HepG2 (cell line): ENCODE results near the gene GADD45GIP1. TPM values are rescaled to one million over a fixed set of nuclear protein-coding genes. Genes with fewer than 3 reads are reported as not detected.

Source experiments
- EP300 ChIP-seq, 3 experiments: sonication (generic) in 1 of 3; formaldehyde crosslinking in 1 of 3; IDR thresholded peaks; 2 replicates each; pipeline versions ENCODE4 v1.5.1 to v1.6.1; 2011 to 2020; ENCODE audit warnings: low read depth in 2 of 3, low read length in 2 of 3, borderline replicate concordance in 1 of 3, improper control_type of control experiment in 1 of 3, mild to moderate bottlenecking in 1 of 3, missing genetic modification reagents in 1 of 3, moderate library complexity in 1 of 3
- FOXA3 ChIP-seq: IDR thresholded peaks from 2 replicates; pipeline ENCODE4 v1.6.1; 2016; ENCODE audit warnings: missing genetic modification reagents, missing compliant biosample characterization
- GTF2F1 ChIP-seq: fragments of 150-350 bp; IDR thresholded peaks from 2 replicates; pipeline ENCODE4 v1.6.1; 2014; ENCODE audit warnings: low read length
- MEIS2 ChIP-seq: sonication (generic); formaldehyde crosslinking; IDR thresholded peaks from 2 replicates; pipeline ENCODE4 v1.9.0; 2021; ENCODE audit warnings: mild to moderate bottlenecking, missing genetic modification reagents
- ONECUT2 ChIP-seq: sonication (generic); formaldehyde crosslinking; IDR thresholded peaks from 2 replicates; pipeline ENCODE4 v1.4.0; 2020; ENCODE audit warnings: missing genetic modification reagents
- SMYD3 ChIP-seq: sonication (generic); formaldehyde crosslinking; IDR thresholded peaks from 2 replicates; pipeline ENCODE4 v1.8.1; 2023; ENCODE audit warnings: mild to moderate bottlenecking, missing genetic modification reagents
- TCF12 ChIP-seq, 2 experiments: fragments of 450-650 bp in 1 of 2; sonication (generic) in 1 of 2; formaldehyde crosslinking in 1 of 2; IDR thresholded peaks; 2 replicates each; pipeline versions ENCODE4 v1.6.1 to v1.8.0; 2017 to 2022; ENCODE audit warnings: antibody characterized with exemption in 1 of 2, mild to moderate bottlenecking in 1 of 2, missing genetic modification reagents in 1 of 2, moderate library complexity in 1 of 2
- XRCC5 ChIP-seq: fragments of 200-400 bp; formaldehyde crosslinking; optimal IDR thresholded peaks from 2 replicates; pipeline ENCODE3; 2017; ENCODE audit warnings: mild to moderate bottlenecking, low read length
- ZNF326 ChIP-seq: sonication (generic); formaldehyde crosslinking; IDR thresholded peaks from 2 replicates; pipeline ENCODE4 v1.4.0; 2020; ENCODE audit warnings: missing genetic modification reagents, borderline replicate concordance
- ZNF451 ChIP-seq: sonication (generic); formaldehyde crosslinking; IDR thresholded peaks from 2 replicates; pipeline ENCODE4 v1.5.0; 2020; ENCODE audit warnings: mild to moderate bottlenecking, missing genetic modification reagents
- ZNF460 ChIP-seq: sonication (generic); formaldehyde crosslinking; IDR thresholded peaks from 2 replicates; pipeline ENCODE4 v1.5.1; 2020; ENCODE audit warnings: missing genetic modification reagents, mild to moderate bottlenecking, borderline replicate concordance
- polyA plus RNA-seq, 8 experiments: library from polyadenylated mRNA; depleted of rRNA in 3 of 8; stranded (reverse) in 7 of 8; unstranded in 1 of 8; fragments of >200 nt; fragmentation: Illumina TruSeq in 4 of 8; extraction: Trizol in 4 of 8; gene quantifications; 2 replicates each; pipeline versions ENCODE4 v1.2.1 to v1.2.3, GENCODE V29; 2011 to 2016; ENCODE audit warnings: low read depth in 4 of 8, missing spikeins in 1 of 8, mixed read lengths in 1 of 8; ENCODE audit not compliant: insufficient read depth in 1 of 8
- total RNA-seq, 5 experiments: library from RNA; depleted of rRNA; stranded (reverse); fragments of >200 nt; fragmentation: Illumina TruSeq; extraction: Trizol; gene quantifications; 2 replicates each; pipeline ENCODE4 v1.2.3, GENCODE V29; 2016; ENCODE audit warnings: low read depth in 1 of 5
- TF ChIP-seq, protein P1 (sequence below): IDR thresholded peaks from 2 replicates; pipeline ENCODE4 v1.6.1; 2018; ENCODE audit warnings: missing genetic modification reagents, mild to moderate bottlenecking, missing compliant biosample characterization
- TF ChIP-seq, protein P2 (sequence below): sonication (generic); formaldehyde crosslinking; IDR thresholded peaks from 2 replicates; pipeline ENCODE4 v1.4.0; 2020; ENCODE audit warnings: missing genetic modification reagents, borderline replicate concordance
- TF ChIP-seq, protein P3 (sequence below): sonication (generic); formaldehyde crosslinking; IDR thresholded peaks from 2 replicates; pipeline ENCODE4 v1.4.0; 2020; ENCODE audit warnings: missing genetic modification reagents
- TF ChIP-seq, protein P4 (sequence below): sonication (generic); formaldehyde crosslinking; IDR thresholded peaks from 2 replicates; pipeline ENCODE4 v1.5.0; 2020; ENCODE audit warnings: mild to moderate bottlenecking, missing genetic modification reagents
- TF ChIP-seq, protein P5 (sequence below): sonication (generic); formaldehyde crosslinking; conservative IDR thresholded peaks from 2 replicates; pipeline ENCODE4 v1.8.0; 2022; ENCODE audit warnings: mild to moderate bottlenecking, moderate library complexity, missing genetic modification reagents

GADD45GIP1 gene
- total and polyA plus RNA-seq, 2 of the 13 experiments (the other 11 are each of a cell fraction or from before 2014, with no cell fraction given): 24.6 to 30.7 TPM

DNA sequence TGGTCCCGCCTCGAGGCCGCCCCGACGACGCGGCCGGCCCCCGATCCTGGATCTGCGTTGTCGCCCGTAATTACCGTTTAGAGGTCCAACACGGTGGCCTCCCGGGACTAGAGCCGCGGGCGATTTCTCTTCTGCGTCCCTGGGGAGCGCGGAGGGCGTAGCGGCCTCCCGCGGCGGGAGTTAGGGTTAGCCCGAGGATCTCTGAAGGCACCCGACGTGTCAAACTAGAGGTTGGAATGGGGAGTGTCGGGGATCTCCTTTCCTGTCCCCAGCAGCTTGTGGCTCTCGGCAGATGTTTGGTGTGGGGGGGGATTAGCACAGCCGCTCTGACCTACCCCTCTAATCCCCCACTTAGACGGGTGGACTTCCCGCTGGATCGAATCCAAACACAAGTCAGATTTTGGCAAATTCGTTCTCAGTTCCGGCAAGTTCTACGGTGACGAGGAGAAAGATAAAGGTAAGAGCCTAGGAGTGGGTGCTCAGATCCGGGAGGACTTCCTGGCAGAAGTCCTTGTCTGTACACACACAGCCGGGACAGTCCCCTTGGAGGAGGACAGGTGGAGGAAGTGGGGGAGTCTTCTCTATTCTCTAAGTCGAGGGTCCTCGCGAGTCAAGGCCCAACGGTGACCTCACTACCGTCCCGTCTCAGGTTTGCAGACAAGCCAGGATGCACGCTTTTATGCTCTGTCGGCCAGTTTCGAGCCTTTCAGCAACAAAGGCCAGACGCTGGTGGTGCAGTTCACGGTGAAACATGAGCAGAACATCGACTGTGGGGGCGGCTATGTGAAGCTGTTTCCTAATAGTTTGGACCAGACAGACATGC, 18.0 kb downstream of the GADD45GIP1 start (continued):
- TF ChIP-seq EP300 (IDR thresholded peaks at IDR 0.05; ENCODE audit: low read depth in 2 of 2, low read length in 2 of 2) (no peak), EP300 (CRISPR knock-in tag; IDR thresholded peaks at IDR 0.05; ENCODE audit: borderline replicate concordance) (no peak), MEIS2 (CRISPR knock-in tag) (no peak; the same call in 1 of the 2 replicates), ZNF460 (no peak), XRCC5 (no peak), ZNF451 (no peak), TCF12 (IDR thresholded peaks at IDR 0.05) (no peak), TCF12 (CRISPR knock-in tag; IDR thresholded peaks at IDR 0.05) (0 out of 2 replicates have a peak, but pooled peaks have one; percentile 75), ONECUT2 (CRISPR knock-in tag) (0 out of 2 replicates have a peak, but pooled peaks have one; percentile 32), ZNF326 (CRISPR knock-in tag) (no peak), FOXA3 (CRISPR knock-in tag) (no peak), SMYD3 (CRISPR knock-in tag) (no peak), GTF2F1 (no peak)
- TF ChIP-seq, protein P1, sequence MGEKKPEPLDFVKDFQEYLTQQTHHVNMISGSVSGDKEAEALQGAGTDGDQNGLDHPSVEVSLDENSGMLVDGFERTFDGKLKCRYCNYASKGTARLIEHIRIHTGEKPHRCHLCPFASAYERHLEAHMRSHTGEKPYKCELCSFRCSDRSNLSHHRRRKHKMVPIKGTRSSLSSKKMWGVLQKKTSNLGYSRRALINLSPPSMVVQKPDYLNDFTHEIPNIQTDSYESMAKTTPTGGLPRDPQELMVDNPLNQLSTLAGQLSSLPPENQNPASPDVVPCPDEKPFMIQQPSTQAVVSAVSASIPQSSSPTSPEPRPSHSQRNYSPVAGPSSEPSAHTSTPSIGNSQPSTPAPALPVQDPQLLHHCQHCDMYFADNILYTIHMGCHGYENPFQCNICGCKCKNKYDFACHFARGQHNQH (CRISPR knock-in tag): peak; percentile 7; the same call in 1 of the 2 replicates
- TF ChIP-seq, protein P2, sequence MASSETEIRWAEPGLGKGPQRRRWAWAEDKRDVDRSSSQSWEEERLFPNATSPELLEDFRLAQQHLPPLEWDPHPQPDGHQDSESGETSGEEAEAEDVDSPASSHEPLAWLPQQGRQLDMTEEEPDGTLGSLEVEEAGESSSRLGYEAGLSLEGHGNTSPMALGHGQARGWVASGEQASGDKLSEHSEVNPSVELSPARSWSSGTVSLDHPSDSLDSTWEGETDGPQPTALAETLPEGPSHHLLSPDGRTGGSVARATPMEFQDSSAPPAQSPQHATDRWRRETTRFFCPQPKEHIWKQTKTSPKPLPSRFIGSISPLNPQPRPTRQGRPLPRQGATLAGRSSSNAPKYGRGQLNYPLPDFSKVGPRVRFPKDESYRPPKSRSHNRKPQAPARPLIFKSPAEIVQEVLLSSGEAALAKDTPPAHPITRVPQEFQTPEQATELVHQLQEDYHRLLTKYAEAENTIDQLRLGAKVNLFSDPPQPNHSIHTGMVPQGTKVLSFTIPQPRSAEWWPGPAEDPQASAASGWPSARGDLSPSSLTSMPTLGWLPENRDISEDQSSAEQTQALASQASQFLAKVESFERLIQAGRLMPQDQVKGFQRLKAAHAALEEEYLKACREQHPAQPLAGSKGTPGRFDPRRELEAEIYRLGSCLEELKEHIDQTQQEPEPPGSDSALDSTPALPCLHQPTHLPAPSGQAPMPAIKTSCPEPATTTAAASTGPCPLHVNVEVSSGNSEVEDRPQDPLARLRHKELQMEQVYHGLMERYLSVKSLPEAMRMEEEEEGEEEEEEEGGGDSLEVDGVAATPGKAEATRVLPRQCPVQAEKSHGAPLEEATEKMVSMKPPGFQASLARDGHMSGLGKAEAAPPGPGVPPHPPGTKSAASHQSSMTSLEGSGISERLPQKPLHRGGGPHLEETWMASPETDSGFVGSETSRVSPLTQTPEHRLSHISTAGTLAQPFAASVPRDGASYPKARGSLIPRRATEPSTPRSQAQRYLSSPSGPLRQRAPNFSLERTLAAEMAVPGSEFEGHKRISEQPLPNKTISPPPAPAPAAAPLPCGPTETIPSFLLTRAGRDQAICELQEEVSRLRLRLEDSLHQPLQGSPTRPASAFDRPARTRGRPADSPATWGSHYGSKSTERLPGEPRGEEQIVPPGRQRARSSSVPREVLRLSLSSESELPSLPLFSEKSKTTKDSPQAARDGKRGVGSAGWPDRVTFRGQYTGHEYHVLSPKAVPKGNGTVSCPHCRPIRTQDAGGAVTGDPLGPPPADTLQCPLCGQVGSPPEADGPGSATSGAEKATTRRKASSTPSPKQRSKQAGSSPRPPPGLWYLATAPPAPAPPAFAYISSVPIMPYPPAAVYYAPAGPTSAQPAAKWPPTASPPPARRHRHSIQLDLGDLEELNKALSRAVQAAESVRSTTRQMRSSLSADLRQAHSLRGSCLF (CRISPR knock-in tag): no peak
- TF ChIP-seq, protein P3, sequence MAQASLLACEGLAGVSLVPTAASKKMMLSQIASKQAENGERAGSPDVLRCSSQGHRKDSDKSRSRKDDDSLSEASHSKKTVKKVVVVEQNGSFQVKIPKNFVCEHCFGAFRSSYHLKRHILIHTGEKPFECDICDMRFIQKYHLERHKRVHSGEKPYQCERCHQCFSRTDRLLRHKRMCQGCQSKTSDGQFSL (CRISPR knock-in tag): peak; percentile 33
- TF ChIP-seq, protein P4, sequence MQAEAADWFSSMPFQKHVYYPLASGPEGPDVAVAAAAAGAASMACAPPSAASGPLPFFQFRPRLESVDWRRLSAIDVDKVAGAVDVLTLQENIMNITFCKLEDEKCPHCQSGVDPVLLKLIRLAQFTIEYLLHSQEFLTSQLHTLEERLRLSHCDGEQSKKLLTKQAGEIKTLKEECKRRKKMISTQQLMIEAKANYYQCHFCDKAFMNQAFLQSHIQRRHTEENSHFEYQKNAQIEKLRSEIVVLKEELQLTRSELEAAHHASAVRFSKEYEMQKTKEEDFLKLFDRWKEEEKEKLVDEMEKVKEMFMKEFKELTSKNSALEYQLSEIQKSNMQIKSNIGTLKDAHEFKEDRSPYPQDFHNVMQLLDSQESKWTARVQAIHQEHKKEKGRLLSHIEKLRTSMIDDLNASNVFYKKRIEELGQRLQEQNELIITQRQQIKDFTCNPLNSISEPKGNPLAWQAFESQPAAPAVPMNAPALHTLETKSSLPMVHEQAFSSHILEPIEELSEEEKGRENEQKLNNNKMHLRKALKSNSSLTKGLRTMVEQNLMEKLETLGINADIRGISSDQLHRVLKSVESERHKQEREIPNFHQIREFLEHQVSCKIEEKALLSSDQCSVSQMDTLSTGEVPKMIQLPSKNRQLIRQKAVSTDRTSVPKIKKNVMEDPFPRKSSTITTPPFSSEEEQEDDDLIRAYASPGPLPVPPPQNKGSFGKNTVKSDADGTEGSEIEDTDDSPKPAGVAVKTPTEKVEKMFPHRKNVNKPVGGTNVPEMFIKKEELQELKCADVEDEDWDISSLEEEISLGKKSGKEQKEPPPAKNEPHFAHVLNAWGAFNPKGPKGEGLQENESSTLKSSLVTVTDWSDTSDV: no peak
- TF ChIP-seq, protein P5, sequence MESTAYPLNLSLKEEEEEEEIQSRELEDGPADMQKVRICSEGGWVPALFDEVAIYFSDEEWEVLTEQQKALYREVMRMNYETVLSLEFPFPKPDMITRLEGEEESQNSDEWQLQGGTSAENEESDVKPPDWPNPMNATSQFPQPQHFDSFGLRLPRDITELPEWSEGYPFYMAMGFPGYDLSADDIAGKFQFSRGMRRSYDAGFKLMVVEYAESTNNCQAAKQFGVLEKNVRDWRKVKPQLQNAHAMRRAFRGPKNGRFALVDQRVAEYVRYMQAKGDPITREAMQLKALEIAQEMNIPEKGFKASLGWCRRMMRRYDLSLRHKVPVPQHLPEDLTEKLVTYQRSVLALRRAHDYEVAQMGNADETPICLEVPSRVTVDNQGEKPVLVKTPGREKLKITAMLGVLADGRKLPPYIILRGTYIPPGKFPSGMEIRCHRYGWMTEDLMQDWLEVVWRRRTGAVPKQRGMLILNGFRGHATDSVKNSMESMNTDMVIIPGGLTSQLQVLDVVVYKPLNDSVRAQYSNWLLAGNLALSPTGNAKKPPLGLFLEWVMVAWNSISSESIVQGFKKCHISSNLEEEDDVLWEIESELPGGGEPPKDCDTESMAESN (CRISPR knock-in tag): no peak; the same call in 1 of the 2 replicates
